ENCODE data around the gene GRID1. TPM values are rescaled to one million over a fixed set of nuclear protein-coding genes. Genes with fewer than 3 reads are reported as not detected.

The GRID1 gene
- polyA plus RNA-seq, 1 experiment: 0.49 TPM

- DNase-seq (ENCODE audit: low read depth): no peak
- H3K36me3 ChIP-seq (ENCODE audit: control insufficient read depth, insufficient read depth, low read length): no peaks in the 10 kb centered on the region
- no peak overlapping the region for H3K4me3 ChIP-seq (ENCODE audit: low read depth, low read length)
- POLR2A ChIA-PET: no interaction called here
- H3K27me3 ChIP-seq (ENCODE audit: control insufficient read depth, insufficient read depth, low read length): no peaks in the 10 kb centered on the region; the same call in 1 of the 2 replicates
- TF ChIP-seq CTCF (IDR thresholded peaks at IDR 0.05; ENCODE audit: insufficient read depth, low read depth, low read length): no peak
- CTCF ChIA-PET: interaction anchor here (0.7 kb wide), 1 partner anchor 1712 kb away, joined by 3 read pairs; no protein-coding TSS in a partner anchor
Measured at GRCh38 chr10:86251426-86251825, 115.2 kb downstream of the GRID1 start.

GRCh38 chr10:86250399-86250798 is 116.2 kb downstream of the GRID1 start:
- POLR2A ChIA-PET: no interaction called here
- H3K4me3 ChIP-seq (ENCODE audit: low read depth, low read length): no peak overlapping the region
- CTCF ChIA-PET: no interaction called here
- H3K36me3 ChIP-seq (ENCODE audit: control insufficient read depth, insufficient read depth, low read length): no peaks in the 10 kb centered on the region
- no peaks in the 10 kb centered on the region; the same call in 1 of the 2 replicates for H3K27me3 ChIP-seq (ENCODE audit: control insufficient read depth, insufficient read depth, low read length)
- TF ChIP-seq CTCF (IDR thresholded peaks at IDR 0.05; ENCODE audit: insufficient read depth, low read depth, low read length): no peak
- no peak for DNase-seq (ENCODE audit: low read depth)

GRCh38 chr10:86249794-86250193 is 116.8 kb downstream of the GRID1 start:
- no peak for TF ChIP-seq CTCF (IDR thresholded peaks at IDR 0.05; ENCODE audit: insufficient read depth, low read depth, low read length)
- DNase-seq (ENCODE audit: low read depth): no peak
- POLR2A ChIA-PET: no interaction called here
- no peaks in the 10 kb centered on the region; the same call in 1 of the 2 replicates for H3K27me3 ChIP-seq (ENCODE audit: control insufficient read depth, insufficient read depth, low read length)
- CTCF ChIA-PET: no interaction called here
- no peaks in the 10 kb centered on the region for H3K36me3 ChIP-seq (ENCODE audit: control insufficient read depth, insufficient read depth, low read length)
- no peak overlapping the region for H3K4me3 ChIP-seq (ENCODE audit: low read depth, low read length)

GRCh38 chr10:86248062-86248461 is 118.5 kb downstream of the GRID1 start:
- ChIA-PET CTCF (no interaction called here), POLR2A (no interaction called here)
- H3K27me3 ChIP-seq (ENCODE audit: control insufficient read depth, insufficient read depth, low read length): no peaks in the 10 kb centered on the region
- H3K4me3 ChIP-seq (ENCODE audit: low read depth, low read length): no peak overlapping the region
- H3K36me3 ChIP-seq (ENCODE audit: control insufficient read depth, insufficient read depth, low read length): no peaks in the 10 kb centered on the region
- TF ChIP-seq CTCF (IDR thresholded peaks at IDR 0.05; ENCODE audit: insufficient read depth, low read depth, low read length): no peak
- DNase-seq (ENCODE audit: low read depth): no peak

- no peaks in the 10 kb centered on the region for H3K27me3 ChIP-seq (ENCODE audit: control insufficient read depth, insufficient read depth, low read length)
- DNase-seq (ENCODE audit: low read depth): no peak
- no peak overlapping the region for H3K4me3 ChIP-seq (ENCODE audit: low read depth, low read length)
- CTCF ChIA-PET: no interaction called here
- POLR2A ChIA-PET: no interaction called here
- no peaks in the 10 kb centered on the region for H3K36me3 ChIP-seq (ENCODE audit: control insufficient read depth, insufficient read depth, low read length)
- no peak for TF ChIP-seq CTCF (IDR thresholded peaks at IDR 0.05; ENCODE audit: insufficient read depth, low read depth, low read length)
Measured at GRCh38 chr10:86247588-86247987, 119.0 kb downstream of the GRID1 start.
